NCI-H2196 (cell line): ENCODE measurements around the gene CHST6.
"Not testable (repeated sequence)": the region's sequence is repeated elsewhere in the genome, so short reads cannot be mapped to it uniquely, and the experiment has no call there.

Experiments used
- DNase-seq: peaks from one replicate; lab custom pipeline; 2025; ENCODE audit not compliant: unreplicated experiment; lab: John Stamatoyannopoulos, UW

The CHST6 gene

GRCh38 chr16:75495076-75495674 is at the start of gene CHST6:
TSS of gene CHST6 (minus strand) at chr16:75495441. CDS start at chr16:75479828, 15,613 bp downstream.
- no peak for DNase-seq

GRCh38 chr16:75542462-75542861 is 47.2 kb upstream of the CHST6 start:
- not testable (repeated sequence) for DNase-seq

- no peak for DNase-seq
These were observed 46.0 kb upstream of the CHST6 start for GRCh38 chr16:75541236-75541635.

- not testable (repeated sequence) for DNase-seq
These were observed 43.8 kb upstream of the CHST6 start for GRCh38 chr16:75538882-75539565.

- no peak for DNase-seq
These were observed 42.5 kb upstream of the CHST6 start for GRCh38 chr16:75537776-75538175.

- no peak for DNase-seq
These were observed 40.7 kb upstream of the CHST6 start, which contains the start of gene CHST5 for GRCh38 chr16:75535901-75536300. TSS of gene CHST5 (minus strand) at chr16:75536108. CDS start at chr16:75530384, 5,724 bp downstream.

GRCh38 chr16:75535211-75535843 is 40.1 kb upstream of the CHST6 start:
- no peak for DNase-seq

GRCh38 chr16:75534560-75535205 is 39.4 kb upstream of the CHST6 start:
- no peak for DNase-seq

- no peak for DNase-seq
These were observed 37.5 kb upstream of the CHST6 start for GRCh38 chr16:75532791-75533190.

GRCh38 chr16:75532142-75532765 is 37.0 kb upstream of the CHST6 start:
- DNase-seq: no peak

- DNase-seq: no peak
These were observed 34.7 kb upstream of the CHST6 start for GRCh38 chr16:75529959-75530358.

GRCh38 chr16:75529056-75529905 is 34.0 kb upstream of the CHST6 start:
- DNase-seq: no peak

- DNase-seq: no peak
These were observed 32.6 kb upstream of the CHST6 start for GRCh38 chr16:75527825-75528299.

- no peak for DNase-seq
These were observed 31.0 kb upstream of the CHST6 start for GRCh38 chr16:75526032-75526790.

GRCh38 chr16:75519175-75519574 is 23.9 kb upstream of the CHST6 start:
- no peak for DNase-seq

- DNase-seq: not testable (repeated sequence)
These were observed 21.1 kb upstream of the CHST6 start for GRCh38 chr16:75516189-75516966.

- no peak for DNase-seq
These were observed 19.1 kb upstream of the CHST6 start for GRCh38 chr16:75514296-75514695.

GRCh38 chr16:75506574-75506973 is 11.3 kb upstream of the CHST6 start:
- no peak for DNase-seq

- DNase-seq: no peak
These were observed 10.9 kb upstream of the CHST6 start for GRCh38 chr16:75506107-75506506.
